PC-3 (cell line): Measurements from ENCODE around the gene DIAPH3. TPM values are rescaled to one million over a fixed set of nuclear protein-coding genes. Genes with fewer than 3 reads are reported as not detected.

Source experiments
- ATAC-seq: fragments of 200-7000 bp; cut with Tn5 transposase; 2 replicates; pipeline ENCODE4 v1.9.1; 2020; ENCODE audit warnings: mild to moderate bottlenecking, moderate library complexity
- BruUV-seq: library from RNA; stranded (reverse); fragments of 400-500 nt; replicated peaks from 2 replicates; lab custom pipeline; 2021; lab: Mats Ljungman, UMichigan
- CTCF ChIA-PET: fragments of 300-600 bp; sonication (Branson Sonifier 250); formaldehyde crosslinking; loops from one replicate; lab custom pipeline; 2022; ENCODE audit warnings: antibody characterized with exemption; lab: Charles Lee
- POLR2A ChIA-PET: fragments of 300-600 bp; sonication (Branson Sonifier 250); formaldehyde crosslinking; loops from one replicate; lab custom pipeline; 2022; ENCODE audit warnings: antibody characterized with exemption; ENCODE audit not compliant: unreplicated experiment; lab: Charles Lee
- DNase-seq: peaks from one replicate; pipeline ENCODE4 v3.0.0-alpha.2; 2015
- H2AFZ ChIP-seq: fragments of 300-600 bp; sonication (generic); 2 replicates; pipeline ENCODE4 v1.6.0; 2016; ENCODE audit warnings: antibody characterized with exemption, low read length
- H3F3A ChIP-seq: fragments of 300-600 bp; sonication (generic); one replicate; pipeline ENCODE4 v1.6.0; 2017; ENCODE audit warnings: antibody characterized with exemption, low read length, control low read depth, mild to moderate bottlenecking; ENCODE audit not compliant: unreplicated experiment
- H3K27ac ChIP-seq: fragments of 300-600 bp; sonication (generic); 2 replicates; pipeline ENCODE4 v1.5.1; 2016; ENCODE audit warnings: mild to moderate bottlenecking, low read length
- H3K27me3 ChIP-seq: fragments of 300-600 bp; sonication (generic); 2 replicates; pipeline ENCODE4 v1.6.1; 2016; ENCODE audit warnings: low read length, mixed read lengths
- H3K36me3 ChIP-seq: fragments of 300-600 bp; sonication (generic); 2 replicates; pipeline ENCODE4 v1.6.1; 2016; ENCODE audit warnings: low read depth, mixed run types, low read length, mixed read lengths
- H3K4me1 ChIP-seq: fragments of 300-600 bp; sonication (generic); 2 replicates; pipeline ENCODE4 v1.5.1; 2016; ENCODE audit warnings: low read length; ENCODE audit not compliant: insufficient read depth
- H3K4me2 ChIP-seq: fragments of 300-600 bp; sonication (generic); 2 replicates; pipeline ENCODE4 v1.6.0; 2016; ENCODE audit warnings: low read length
- H3K4me3 ChIP-seq: fragments of 300-600 bp; sonication (generic); 2 replicates; pipeline ENCODE4 v1.5.1; 2016; ENCODE audit warnings: mild to moderate bottlenecking, low read length, mixed read lengths
- H3K79me2 ChIP-seq: fragments of 300-600 bp; sonication (generic); 2 replicates; pipeline ENCODE4 v1.6.1; 2017; ENCODE audit warnings: low read length, mixed read lengths
- H3K9ac ChIP-seq: fragments of 300-600 bp; sonication (generic); 2 replicates; pipeline ENCODE4 v1.6.0; 2016; ENCODE audit warnings: mild to moderate bottlenecking, low read length
- H3K9me2 ChIP-seq: fragments of 300-600 bp; sonication (generic); replicated peaks from 2 replicates; pipeline ENCODE4 v1.6.1; 2016; ENCODE audit warnings: mixed run types, low read length, mixed read lengths
- H3K9me3 ChIP-seq: fragments of 300-600 bp; sonication (generic); 2 replicates; pipeline ENCODE4 v1.6.1; 2016; ENCODE audit warnings: low read length, mixed read lengths
- H4K20me1 ChIP-seq: fragments of 300-600 bp; sonication (generic); 2 replicates; pipeline ENCODE4 v1.6.1; 2016; ENCODE audit warnings: low read length, mixed read lengths
- EZH2 ChIP-seq: fragments of 300-600 bp; sonication (generic); IDR thresholded peaks from one replicate; pipeline ENCODE4 v1.6.1; 2017; ENCODE audit warnings: antibody characterized with exemption, mild to moderate bottlenecking, low read length; ENCODE audit not compliant: unreplicated experiment
- EZH2phosphoT487 ChIP-seq: fragments of 300-600 bp; sonication (generic); IDR thresholded peaks from 2 replicates; pipeline ENCODE4 v1.6.1; 2018; ENCODE audit warnings: mild to moderate bottlenecking, antibody characterized with exemption, low read length, borderline replicate concordance
- intact Hi-C: fragments of 100-400 bp; cut with micrococcal nuclease; formaldehyde crosslinking; loops from 2 replicates; pipeline ENCODE4 v1.9.0; 2023
- total RNA-seq: library from RNA; depleted of rRNA; stranded (reverse); fragments of >200 nt; gene quantifications from 2 replicates; pipeline ENCODE4 v1.2.3, GENCODE V29; 2014
- TF ChIP-seq, protein P1 (sequence below): fragments of 300-600 bp; sonication (generic); conservative IDR thresholded peaks from 2 replicates; pipeline ENCODE4 v1.5.1; 2017; ENCODE audit warnings: antibody characterized with exemption, low read depth, mild to moderate bottlenecking, low read length

DIAPH3 gene
- total RNA-seq, 1 experiment from 2014 or later, result 7.6 TPM

DNA sequence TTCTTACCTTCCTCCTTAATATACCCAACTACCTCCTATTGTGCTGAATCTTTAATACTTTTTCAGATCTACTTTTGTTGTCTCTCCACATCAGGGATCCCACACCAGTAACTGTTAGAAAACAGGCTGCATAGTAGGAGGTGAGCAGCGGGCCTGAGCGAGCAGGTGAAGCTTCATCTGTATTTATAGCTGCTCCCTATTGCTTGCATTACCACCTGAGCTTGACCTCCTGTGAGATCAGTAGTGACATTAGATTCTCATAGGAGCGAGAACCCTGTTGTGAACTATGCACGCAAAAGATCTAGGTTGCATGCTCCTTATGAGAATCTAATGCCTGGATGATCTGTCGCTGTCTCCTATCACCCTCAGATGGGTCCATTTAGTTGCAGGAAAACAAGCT, 279.8 kb downstream of the DIAPH3 start:
- H3K36me3 ChIP-seq, result no peaks in the 10 kb centered on the region
- no peaks in the 10 kb centered on the region for H4K20me1 ChIP-seq
- ATAC-seq (no peak), DNase-seq (no peak)
- H3K4me3 ChIP-seq, result no peak overlapping the region
- H2AFZ ChIP-seq, result no peak overlapping the region
- no peaks in the 10 kb centered on the region for H3F3A ChIP-seq
- ChIA-PET CTCF (no interaction called here), POLR2A (interaction anchor here (0.6 kb wide), 1 partner anchor 65 kb away, joined by 5 read pairs; no protein-coding TSS in a partner anchor)
- TF ChIP-seq, protein P1, sequence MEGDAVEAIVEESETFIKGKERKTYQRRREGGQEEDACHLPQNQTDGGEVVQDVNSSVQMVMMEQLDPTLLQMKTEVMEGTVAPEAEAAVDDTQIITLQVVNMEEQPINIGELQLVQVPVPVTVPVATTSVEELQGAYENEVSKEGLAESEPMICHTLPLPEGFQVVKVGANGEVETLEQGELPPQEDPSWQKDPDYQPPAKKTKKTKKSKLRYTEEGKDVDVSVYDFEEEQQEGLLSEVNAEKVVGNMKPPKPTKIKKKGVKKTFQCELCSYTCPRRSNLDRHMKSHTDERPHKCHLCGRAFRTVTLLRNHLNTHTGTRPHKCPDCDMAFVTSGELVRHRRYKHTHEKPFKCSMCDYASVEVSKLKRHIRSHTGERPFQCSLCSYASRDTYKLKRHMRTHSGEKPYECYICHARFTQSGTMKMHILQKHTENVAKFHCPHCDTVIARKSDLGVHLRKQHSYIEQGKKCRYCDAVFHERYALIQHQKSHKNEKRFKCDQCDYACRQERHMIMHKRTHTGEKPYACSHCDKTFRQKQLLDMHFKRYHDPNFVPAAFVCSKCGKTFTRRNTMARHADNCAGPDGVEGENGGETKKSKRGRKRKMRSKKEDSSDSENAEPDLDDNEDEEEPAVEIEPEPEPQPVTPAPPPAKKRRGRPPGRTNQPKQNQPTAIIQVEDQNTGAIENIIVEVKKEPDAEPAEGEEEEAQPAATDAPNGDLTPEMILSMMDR, result no peak
- TF ChIP-seq EZH2phosphoT487, result no peak
- no peak for TF ChIP-seq EZH2
- no peaks in the 10 kb centered on the region for H3K9me3 ChIP-seq
- no peak overlapping the region for H3K4me2 ChIP-seq
- no peaks in the 10 kb centered on the region for H3K9me2 ChIP-seq
- no peaks in the 10 kb centered on the region for H3K79me2 ChIP-seq
- BruUV-seq, result no TSS peak
- no peak overlapping the region for H3K9ac ChIP-seq
- H3K27me3 ChIP-seq, result no peaks in the 10 kb centered on the region
- no peaks in the 10 kb centered on the region for H3K4me1 ChIP-seq
- no peak overlapping the region for H3K27ac ChIP-seq
- intact Hi-C loops, result no loop called here

DNA sequence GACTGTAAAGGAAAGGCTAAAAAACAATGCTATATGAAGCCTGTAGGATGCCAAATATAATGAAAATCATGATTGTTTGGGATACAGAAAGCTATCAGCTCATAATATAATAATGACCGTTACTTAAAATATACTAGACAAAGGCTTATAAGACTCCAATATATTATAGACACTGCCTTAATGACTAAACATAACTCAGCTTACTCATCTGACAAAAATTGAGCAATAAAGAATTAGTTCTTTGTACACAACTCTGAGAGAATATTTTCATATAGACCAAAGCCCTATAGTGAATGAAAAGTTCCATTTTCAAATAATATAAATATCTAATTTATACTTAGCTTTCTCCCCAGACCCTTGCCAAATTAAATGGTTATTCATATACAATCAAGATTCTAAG, 283.3 kb downstream of the DIAPH3 start:
- Histone ChIP-seq H3K36me3 (no peaks in the 10 kb centered on the region), H3K27ac (no peak overlapping the region), H3K79me2 (no peaks in the 10 kb centered on the region), H3K27me3 (no peaks in the 10 kb centered on the region), H3K9ac (no peak overlapping the region), H3K9me2 (no peaks in the 10 kb centered on the region), H4K20me1 (no peaks in the 10 kb centered on the region), H3F3A (no peaks in the 10 kb centered on the region), H3K9me3 (no peaks in the 10 kb centered on the region), H3K4me2 (no peak overlapping the region), H3K4me1 (peaks cover 14% of the 10 kb centered on the region), H2AFZ (no peak overlapping the region), H3K4me3 (no peak overlapping the region)
- peak; percentile 21 for DNase-seq
- no TSS peak for BruUV-seq
- ChIA-PET POLR2A (no interaction called here), CTCF (interaction anchor here (0.6 kb wide), 1 partner anchor 109 kb away, joined by 3 read pairs; no protein-coding TSS in a partner anchor)
- no peak for TF ChIP-seq EZH2phosphoT487
- no peak for TF ChIP-seq EZH2
- TF ChIP-seq, protein P1, result no peak
- intact Hi-C loops, result no loop called here
- peak; percentile 73 for ATAC-seq

- H3K4me3 ChIP-seq, result no peak overlapping the region
- no peaks in the 10 kb centered on the region for H3K36me3 ChIP-seq
- no peak overlapping the region for H3K4me2 ChIP-seq
- H3K79me2 ChIP-seq, result no peaks in the 10 kb centered on the region
- no peaks in the 10 kb centered on the region for H3K9me2 ChIP-seq
- H3K27me3 ChIP-seq, result no peaks in the 10 kb centered on the region
- no TSS peak for BruUV-seq
- H3K9ac ChIP-seq, result no peak overlapping the region
- intact Hi-C loops, result no loop called here
- no peaks in the 10 kb centered on the region for H3K9me3 ChIP-seq
- no peaks in the 10 kb centered on the region for H3F3A ChIP-seq
- ATAC-seq (no peak), DNase-seq (no peak)
- peaks cover 14% of the 10 kb centered on the region for H3K4me1 ChIP-seq
- no peaks in the 10 kb centered on the region for H4K20me1 ChIP-seq
- no peak for TF ChIP-seq EZH2phosphoT487
- no peak for TF ChIP-seq EZH2
- TF ChIP-seq, protein P1, result no peak
- ChIA-PET CTCF (no interaction called here), POLR2A (no interaction called here)
- no peak overlapping the region for H2AFZ ChIP-seq
- H3K27ac ChIP-seq, result no peak overlapping the region
Measured at GRCh38 chr13:59879281-59879680, 284.4 kb downstream of the DIAPH3 start.
